Thyroid gland (tissue), 4 donors: Measurements from ENCODE around the gene ARL6.

Source experiments
- POLR2A ChIP-seq, 2 donors: fragments of 450-650 bp; IDR thresholded peaks; one replicate each; pipeline ENCODE4 v1.6.1; 2017; ENCODE audit warnings: antibody characterized with exemption in 2 of 2, mild to moderate bottlenecking in 2 of 2, moderate library complexity in 1 of 2
- TF ChIP-seq, protein P1 (sequence below), 6 experiments: fragments of 200-600 bp in 3 of 6; fragments of 450-650 bp in 3 of 6; sonication (generic) in 3 of 6; IDR thresholded peaks; one replicate each; pipeline ENCODE4 v1.5.1; 2016 to 2019; ENCODE audit warnings: antibody characterized with exemption in 6 of 6, mild to moderate bottlenecking in 2 of 6, inconsistent platforms in 1 of 6, moderate library complexity in 1 of 6

DNA sequence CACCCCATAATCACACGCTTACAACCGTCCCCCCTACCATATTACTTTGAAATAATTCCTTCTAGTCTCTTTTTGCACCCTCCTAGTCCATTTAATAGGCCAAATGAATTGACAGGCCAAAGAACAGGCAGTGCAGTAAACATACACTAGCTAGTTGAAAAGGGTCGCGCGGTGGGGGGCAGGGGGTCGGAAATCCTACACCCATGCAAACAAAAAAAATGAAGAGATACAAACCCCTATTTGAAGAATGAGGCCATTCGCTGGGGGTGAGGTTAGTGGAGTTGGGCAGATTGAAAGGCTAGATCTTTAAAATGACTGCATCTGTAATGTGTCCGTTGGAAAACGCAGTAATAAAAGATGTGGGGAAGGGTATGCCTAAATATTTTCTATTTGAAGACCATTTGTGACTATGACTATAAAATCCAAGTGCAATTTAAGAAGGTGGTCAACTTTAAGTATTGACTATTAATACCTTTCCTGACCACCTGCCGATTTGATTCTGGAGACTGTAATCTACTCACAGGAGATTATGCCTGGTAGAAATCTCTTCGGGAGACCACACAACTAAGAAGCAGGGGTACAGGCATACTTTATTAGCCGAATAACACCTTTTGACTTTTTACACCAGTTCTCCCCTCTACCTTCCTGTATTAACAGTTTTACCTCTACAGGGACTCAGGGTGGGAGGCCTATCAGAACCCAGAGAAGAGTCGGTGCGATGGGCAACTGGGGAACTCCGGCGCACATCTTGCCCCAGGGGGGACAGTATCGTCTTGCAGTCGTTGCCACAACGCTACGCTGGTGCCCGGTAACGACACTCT is 762 bp upstream of the ARL6 start:
- no peak for TF ChIP-seq POLR2A (IDR thresholded peaks at IDR 0.05)
- TF ChIP-seq, protein P1, sequence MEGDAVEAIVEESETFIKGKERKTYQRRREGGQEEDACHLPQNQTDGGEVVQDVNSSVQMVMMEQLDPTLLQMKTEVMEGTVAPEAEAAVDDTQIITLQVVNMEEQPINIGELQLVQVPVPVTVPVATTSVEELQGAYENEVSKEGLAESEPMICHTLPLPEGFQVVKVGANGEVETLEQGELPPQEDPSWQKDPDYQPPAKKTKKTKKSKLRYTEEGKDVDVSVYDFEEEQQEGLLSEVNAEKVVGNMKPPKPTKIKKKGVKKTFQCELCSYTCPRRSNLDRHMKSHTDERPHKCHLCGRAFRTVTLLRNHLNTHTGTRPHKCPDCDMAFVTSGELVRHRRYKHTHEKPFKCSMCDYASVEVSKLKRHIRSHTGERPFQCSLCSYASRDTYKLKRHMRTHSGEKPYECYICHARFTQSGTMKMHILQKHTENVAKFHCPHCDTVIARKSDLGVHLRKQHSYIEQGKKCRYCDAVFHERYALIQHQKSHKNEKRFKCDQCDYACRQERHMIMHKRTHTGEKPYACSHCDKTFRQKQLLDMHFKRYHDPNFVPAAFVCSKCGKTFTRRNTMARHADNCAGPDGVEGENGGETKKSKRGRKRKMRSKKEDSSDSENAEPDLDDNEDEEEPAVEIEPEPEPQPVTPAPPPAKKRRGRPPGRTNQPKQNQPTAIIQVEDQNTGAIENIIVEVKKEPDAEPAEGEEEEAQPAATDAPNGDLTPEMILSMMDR (IDR thresholded peaks at IDR 0.05) = no peak
